Mucosa of rectum (tissue), 2 donors: ENCODE data around the gene FADS2.
A peak's percentile ranks its signal among the peaks of the same experiment; 100 is the strongest.

ENCODE experiments used
- H3K27ac ChIP-seq, 2 donors: one replicate each; pipeline ENCODE4 v1.7.0; 2013; ENCODE audit warnings: inconsistent platforms in 2 of 2, low read depth in 2 of 2, low read length in 2 of 2
- H3K27me3 ChIP-seq, 2 donors: one replicate each; pipeline ENCODE4 v1.7.0; 2013; ENCODE audit warnings: low read length in 2 of 2; ENCODE audit not compliant: control insufficient read depth in 2 of 2, insufficient read depth in 2 of 2
- H3K36me3 ChIP-seq, 2 donors: one replicate each; pipeline ENCODE4 v1.7.0; 2013; ENCODE audit warnings: low read length in 2 of 2; ENCODE audit not compliant: control insufficient read depth in 2 of 2, insufficient read depth in 2 of 2
- H3K4me1 ChIP-seq, 2 donors: one replicate each; pipeline ENCODE4 v1.7.0; 2013; ENCODE audit warnings: low read length in 2 of 2, mild to moderate bottlenecking in 1 of 2; ENCODE audit not compliant: control insufficient read depth in 2 of 2, insufficient read depth in 2 of 2
- H3K4me3 ChIP-seq, 2 donors: one replicate each; pipeline ENCODE4 v1.7.0; 2013; ENCODE audit warnings: low read length in 2 of 2
- H3K9ac ChIP-seq, 2 donors: one replicate each; pipeline ENCODE4 v1.7.0; 2013; ENCODE audit warnings: low read length in 2 of 2, low read depth in 1 of 2, mild to moderate bottlenecking in 1 of 2
- H3K9me3 ChIP-seq, 2 donors: one replicate each; pipeline ENCODE4 v1.7.0; 2013; ENCODE audit warnings: low read length in 2 of 2; ENCODE audit not compliant: control insufficient read depth in 2 of 2
- donor health status: healthy.
- donor health status: Normal muscosa, but diverticular disease.

FADS2 gene

DNA sequence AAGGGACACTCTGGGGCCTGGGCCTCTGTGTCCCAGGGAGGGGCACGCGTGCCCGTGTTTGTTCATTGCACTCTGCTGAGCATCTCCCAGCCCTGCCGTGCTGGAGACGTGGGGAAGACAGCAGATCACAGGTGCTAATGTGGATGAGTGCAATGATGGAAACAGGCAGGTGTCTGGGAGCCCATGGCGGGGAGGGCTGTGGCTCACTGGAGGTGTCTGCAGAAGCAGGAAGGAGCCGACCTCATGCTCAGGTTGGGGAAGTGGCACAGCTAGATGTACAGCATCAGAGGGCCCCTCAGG, 43.6 kb upstream of the FADS2 start:
- no peak overlapping the region for H3K9ac ChIP-seq
- H3K36me3 ChIP-seq, result peaks cover 26 to 50% of the 10 kb centered on the region in 2 donors
- no peak overlapping the region for H3K27ac ChIP-seq
- H3K4me1 ChIP-seq, result no peaks in the 10 kb centered on the region
- H3K9me3 ChIP-seq, result no peaks in the 10 kb centered on the region
- no peaks in the 10 kb centered on the region for H3K27me3 ChIP-seq
- no peak overlapping the region for H3K4me3 ChIP-seq

GRCh38 chr11:61785837-61786402, 42.2 kb upstream of the FADS2 start:
- Histone ChIP-seq H3K27ac (no peak overlapping the region), H3K4me1 (no peaks in the 10 kb centered on the region), H3K9me3 (no peaks in the 10 kb centered on the region), H3K27me3 (no peaks in the 10 kb centered on the region), H3K36me3 (peaks cover 35 to 61% of the 10 kb centered on the region in 2 donors), H3K4me3 (no peak overlapping the region), H3K9ac (no peak overlapping the region)

DNA sequence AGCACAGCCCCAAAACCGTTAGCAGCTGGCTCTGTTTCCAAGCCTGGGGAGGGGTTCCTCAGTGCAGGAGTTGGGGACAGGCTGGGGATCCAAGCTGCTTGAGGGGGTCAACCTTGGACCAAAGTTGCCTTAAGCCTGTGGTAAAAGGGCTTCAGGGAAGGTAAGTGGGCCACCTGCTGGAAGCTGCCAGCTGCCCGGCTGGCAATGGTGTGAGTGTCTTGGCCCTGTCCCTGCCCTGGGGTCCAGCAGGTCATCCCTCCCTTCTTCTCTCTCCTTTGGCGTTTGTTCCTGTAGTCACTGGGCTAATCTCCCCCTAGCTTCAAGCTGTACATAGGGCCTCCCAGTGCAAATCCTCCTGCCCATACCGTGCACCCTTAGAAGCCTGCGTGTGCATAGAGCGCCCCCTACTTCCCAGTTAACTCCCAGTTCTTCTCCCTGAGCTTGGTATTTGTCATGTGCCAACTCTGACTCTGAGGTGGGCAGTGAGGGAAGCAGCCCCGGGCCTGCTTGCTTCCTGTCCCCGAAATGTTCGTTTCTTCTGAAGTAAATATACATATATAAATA, 40.1 kb upstream of the FADS2 start:
- H3K36me3 ChIP-seq, result peaks cover 35 to 61% of the 10 kb centered on the region in 2 donors
- H3K4me1 ChIP-seq, result peaks cover 7 to 9% of the 10 kb centered on the region in 2 donors
- H3K27me3 ChIP-seq, result no peaks in the 10 kb centered on the region
- no peak overlapping the region for H3K27ac ChIP-seq
- H3K9me3 ChIP-seq, result no peaks in the 10 kb centered on the region
- no peak overlapping the region for H3K9ac ChIP-seq
- H3K4me3 ChIP-seq, result no peak overlapping the region

DNA sequence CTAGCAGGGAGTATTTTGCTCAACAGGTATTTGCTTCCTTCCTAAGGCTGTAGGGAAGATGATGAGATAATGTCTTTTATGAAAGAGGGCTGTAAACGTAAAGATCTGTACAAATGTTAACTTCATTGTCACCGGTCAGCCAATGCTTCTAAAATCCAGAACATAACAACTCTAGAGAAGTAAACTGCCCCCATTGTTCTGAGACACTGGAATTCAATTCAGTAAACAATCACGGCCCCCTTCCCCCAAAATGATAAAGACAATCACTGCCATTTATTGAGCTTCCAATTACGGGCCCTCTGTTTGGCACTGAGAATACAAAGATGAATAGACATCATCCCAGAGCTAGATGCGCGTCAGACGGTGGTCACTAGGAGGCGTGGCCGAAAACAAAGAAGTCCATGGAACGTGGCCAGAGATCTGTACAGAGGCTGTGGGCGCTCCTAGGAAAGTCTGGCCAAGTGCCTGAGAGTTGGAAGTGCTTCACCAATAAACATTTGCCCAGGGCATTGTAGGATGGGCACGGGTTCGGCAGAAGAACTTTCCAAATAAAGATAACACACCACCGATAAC, 36.3 kb upstream of the FADS2 start:
- H3K4me1 ChIP-seq, result peaks cover 13 to 15% of the 10 kb centered on the region in 2 donors
- no peaks in the 10 kb centered on the region for H3K27me3 ChIP-seq
- H3K4me3 ChIP-seq, result peak overlapping the region; percentile 88 to 97
- H3K36me3 ChIP-seq, result peaks cover 29 to 42% of the 10 kb centered on the region in 2 donors
- H3K9me3 ChIP-seq, result no peaks in the 10 kb centered on the region
- H3K27ac ChIP-seq, result peak overlapping the region; percentile 88 to 96
- H3K9ac ChIP-seq, result peak overlapping the region; percentile 92 to 94

DNA sequence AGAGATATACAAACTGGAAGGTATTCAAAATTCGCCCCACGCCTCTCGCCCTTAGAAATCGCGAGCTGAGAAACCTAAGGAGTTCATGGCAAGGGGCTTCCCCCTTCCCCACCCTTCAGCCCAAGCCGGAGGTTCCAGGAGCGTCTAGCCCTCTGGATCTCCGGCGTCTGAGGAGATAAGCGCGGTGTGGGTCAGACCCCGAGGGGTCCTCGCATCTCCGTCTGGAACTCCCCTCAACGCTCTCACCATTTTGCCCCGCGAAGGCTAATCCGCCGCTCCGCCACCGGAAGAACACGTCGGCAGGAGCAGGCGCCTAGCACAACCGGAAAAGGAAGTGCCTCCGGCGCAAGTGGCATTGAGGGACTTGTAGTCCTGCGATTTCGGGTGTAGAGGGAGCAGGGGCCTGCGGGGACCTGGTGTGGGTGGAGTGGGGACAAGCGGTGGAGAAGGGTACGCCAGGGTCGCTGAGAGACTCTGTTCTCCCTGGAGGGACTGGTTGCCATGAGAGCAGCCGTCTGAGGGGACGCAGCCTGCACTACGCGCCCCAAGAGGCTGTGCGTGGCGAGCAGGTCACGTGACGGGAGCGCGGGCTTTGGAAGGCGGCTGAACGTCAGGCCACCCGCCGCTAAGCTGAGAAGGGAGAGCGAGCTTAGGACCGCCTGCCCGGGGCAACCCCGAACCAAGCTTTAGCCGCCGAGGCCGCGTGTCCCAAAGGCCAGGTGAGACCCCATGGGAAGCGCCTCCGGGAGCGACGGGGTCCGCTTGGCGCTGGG, 35.6 kb upstream of the FADS2 start, which contains the start of the genes FEN1 and TMEM258:
Gene FEN1 (plus strand): TSS at position 602 of the 773 bp plus-strand sequence. CDS start 2,451 bp downstream, outside the sequence.
Gene TMEM258 (minus strand): TSS at position 290 of the 773 bp plus-strand sequence. CDS start 41 bp downstream, at position 249.
- Histone ChIP-seq H3K4me1 (peaks cover 13 to 15% of the 10 kb centered on the region in 2 donors), H3K9ac (peak within 1 kb of the TSS; percentile 92 to 94)

GRCh38 chr11:61793083-61793828, 34.8 kb upstream of the FADS2 start:
- Histone ChIP-seq H3K9ac (peak overlapping the region; percentile 92 to 94), H3K4me3 (peak overlapping the region; percentile 88 to 97), H3K9me3 (no peaks in the 10 kb centered on the region), H3K27ac (peak overlapping the region; percentile 88 to 96), H3K27me3 (no peaks in the 10 kb centered on the region), H3K4me1 (peaks cover 13 to 15% of the 10 kb centered on the region in 2 donors), H3K36me3 (peaks cover 15 to 29% of the 10 kb centered on the region in 2 donors)

More for the DNA sequence above, 35.6 kb upstream of the FADS2 start, which contains the start of the genes FEN1 and TMEM258:
- H3K9me3 ChIP-seq, result no peaks in the 10 kb centered on the region
- peak within 1 kb of the TSS; percentile 88 to 97 for H3K4me3 ChIP-seq
- peaks cover 22 to 35% of the 10 kb centered on the region in 2 donors for H3K36me3 ChIP-seq
- no peaks in the 10 kb centered on the region for H3K27me3 ChIP-seq
- peak within 1 kb of the TSS; percentile 88 to 96 for H3K27ac ChIP-seq

DNA sequence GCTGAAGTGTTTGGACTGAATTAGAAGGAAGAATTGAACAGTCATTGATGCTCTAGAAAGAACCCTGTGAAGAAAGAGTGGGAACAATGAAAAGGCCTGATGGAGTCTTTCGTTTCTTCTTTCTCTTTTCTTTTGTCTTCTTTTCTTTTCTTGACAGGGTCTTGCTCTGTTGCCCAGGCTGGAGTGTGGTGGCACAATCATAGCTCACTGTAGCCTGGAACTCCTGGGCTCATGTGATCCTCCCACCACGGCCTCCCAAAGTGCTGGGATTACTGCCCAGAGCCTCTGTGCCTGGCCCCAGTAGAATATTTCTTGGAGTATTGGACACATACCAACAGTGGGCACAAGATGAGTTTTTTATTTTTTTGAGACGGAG, 34.3 kb upstream of the FADS2 start:
- H3K36me3 ChIP-seq, result peaks cover 10 to 24% of the 10 kb centered on the region in 2 donors
- no peaks in the 10 kb centered on the region for H3K9me3 ChIP-seq
- no peak overlapping the region for H3K9ac ChIP-seq
- H3K27me3 ChIP-seq, result no peaks in the 10 kb centered on the region
- H3K4me1 ChIP-seq, result peaks cover 13 to 15% of the 10 kb centered on the region in 2 donors
- peak overlapping the region in 1 of 2 donors; percentile 88 for H3K4me3 ChIP-seq
- no peak overlapping the region for H3K27ac ChIP-seq

DNA sequence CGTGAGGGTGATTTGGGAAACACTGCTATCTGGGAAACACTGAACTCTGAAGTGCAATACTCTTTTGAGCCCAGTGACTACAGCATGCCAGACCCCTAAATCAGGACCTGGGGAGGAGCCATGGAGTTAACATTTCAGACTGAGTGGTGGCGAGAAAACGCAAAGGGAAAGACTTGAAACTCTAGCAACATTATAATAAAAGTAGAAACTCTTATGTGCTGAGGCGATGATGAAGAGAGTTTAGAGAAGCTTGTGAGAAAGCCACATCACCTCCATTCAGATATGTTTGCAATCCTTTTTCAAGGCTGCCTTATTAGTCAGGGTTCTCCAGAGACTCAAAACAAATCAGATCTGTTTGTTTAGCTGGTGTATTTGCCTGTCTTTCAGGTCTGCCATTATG, 33.5 kb upstream of the FADS2 start:
- H3K27ac ChIP-seq, result no peak overlapping the region
- H3K27me3 ChIP-seq, result no peaks in the 10 kb centered on the region
- H3K4me3 ChIP-seq, result no peak overlapping the region
- H3K4me1 ChIP-seq, result peaks cover 13 to 15% of the 10 kb centered on the region in 2 donors
- no peaks in the 10 kb centered on the region for H3K9me3 ChIP-seq
- peaks cover 8 to 16% of the 10 kb centered on the region in 2 donors for H3K36me3 ChIP-seq
- no peak overlapping the region for H3K9ac ChIP-seq

DNA sequence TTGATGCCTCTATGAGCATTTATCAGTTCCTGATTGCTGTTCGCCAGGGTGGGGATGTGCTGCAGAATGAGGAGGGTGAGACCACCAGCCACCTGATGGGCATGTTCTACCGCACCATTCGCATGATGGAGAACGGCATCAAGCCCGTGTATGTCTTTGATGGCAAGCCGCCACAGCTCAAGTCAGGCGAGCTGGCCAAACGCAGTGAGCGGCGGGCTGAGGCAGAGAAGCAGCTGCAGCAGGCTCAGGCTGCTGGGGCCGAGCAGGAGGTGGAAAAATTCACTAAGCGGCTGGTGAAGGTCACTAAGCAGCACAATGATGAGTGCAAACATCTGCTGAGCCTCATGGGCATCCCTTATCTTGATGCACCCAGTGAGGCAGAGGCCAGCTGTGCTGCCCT, 32.6 kb upstream of the FADS2 start:
- H3K9me3 ChIP-seq, result no peaks in the 10 kb centered on the region
- peaks cover 0 to 8% of the 10 kb centered on the region in 2 donors for H3K36me3 ChIP-seq
- no peak overlapping the region for H3K27ac ChIP-seq
- no peaks in the 10 kb centered on the region for H3K27me3 ChIP-seq
- H3K4me1 ChIP-seq, result peaks cover 13 to 15% of the 10 kb centered on the region in 2 donors
- H3K4me3 ChIP-seq, result no peak overlapping the region
- H3K9ac ChIP-seq, result no peak overlapping the region
